SW 1271 (cell line): ENCODE measurements around the gene CDK17.
"Not testable (repeated sequence)": the region's sequence is repeated elsewhere in the genome, so short reads cannot be mapped to it uniquely, and the experiment has no call there.

Experiments
- DNase-seq, 2 experiments: peaks; one replicate each; lab custom pipeline; 2025; lab: John Stamatoyannopoulos, UW

CDK17 gene

DNA sequence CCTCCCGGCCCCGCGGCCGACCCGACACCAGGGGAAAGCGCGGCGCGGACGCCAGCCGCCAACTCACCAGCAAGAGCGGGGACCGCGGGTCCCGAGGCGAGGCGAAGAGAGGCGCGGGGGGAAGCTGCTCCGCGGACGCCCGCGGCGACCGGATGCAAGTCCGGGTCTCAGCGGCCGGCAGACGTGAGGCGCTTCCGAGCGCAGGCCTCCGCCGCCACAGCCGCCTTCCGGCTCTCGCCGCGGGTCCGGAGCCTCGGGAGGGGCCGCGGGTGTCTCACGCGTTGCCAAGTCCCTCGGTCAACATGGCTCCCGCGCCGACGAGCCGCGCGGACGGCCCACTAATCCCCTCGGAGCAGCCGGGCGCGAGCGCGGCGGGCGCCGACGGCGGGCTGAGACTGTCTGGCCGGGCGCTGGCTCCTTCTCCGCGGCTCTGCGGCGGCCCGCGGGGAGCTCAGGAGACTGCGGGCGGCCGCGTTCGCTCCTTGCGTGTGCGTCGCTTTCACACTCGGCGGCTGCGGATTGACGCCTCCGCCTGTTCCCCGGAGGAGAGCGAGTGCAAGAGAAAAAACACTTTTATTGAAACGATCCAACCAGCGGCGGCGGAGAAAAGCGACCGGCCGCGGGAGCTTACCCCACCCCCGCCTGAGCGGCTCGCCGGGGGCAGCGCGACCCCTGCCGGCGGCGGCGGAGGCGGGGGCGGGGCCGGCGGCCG lies at the start of gene CDK17:
Gene CDK17 (minus strand): TSS at position 521 of the 712 bp plus-strand sequence. CDS start 65,603 bp downstream, outside the sequence.
- peak; percentile 10 to 75 for DNase-seq

DNA sequence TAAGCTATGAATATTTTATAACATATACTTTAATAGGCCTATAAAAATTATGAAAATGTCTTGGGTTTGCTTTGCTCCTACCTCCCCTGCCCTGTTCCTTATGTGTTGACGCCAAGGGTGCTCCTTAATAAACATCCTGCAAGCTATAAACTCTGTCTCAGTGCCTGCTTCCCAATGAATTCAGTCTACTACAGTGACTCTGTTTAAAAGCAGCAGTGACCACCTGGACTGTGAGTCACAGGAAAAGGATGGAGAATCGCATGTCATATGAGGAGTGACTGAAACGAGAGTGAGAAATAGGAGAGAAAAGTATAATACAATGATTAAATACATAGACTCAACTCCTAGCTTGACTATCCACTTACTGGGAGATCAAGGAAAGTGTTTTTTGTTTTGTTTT lies 48.1 kb upstream of the CDK17 start:
- DNase-seq: peak; percentile 52 to 79

DNA sequence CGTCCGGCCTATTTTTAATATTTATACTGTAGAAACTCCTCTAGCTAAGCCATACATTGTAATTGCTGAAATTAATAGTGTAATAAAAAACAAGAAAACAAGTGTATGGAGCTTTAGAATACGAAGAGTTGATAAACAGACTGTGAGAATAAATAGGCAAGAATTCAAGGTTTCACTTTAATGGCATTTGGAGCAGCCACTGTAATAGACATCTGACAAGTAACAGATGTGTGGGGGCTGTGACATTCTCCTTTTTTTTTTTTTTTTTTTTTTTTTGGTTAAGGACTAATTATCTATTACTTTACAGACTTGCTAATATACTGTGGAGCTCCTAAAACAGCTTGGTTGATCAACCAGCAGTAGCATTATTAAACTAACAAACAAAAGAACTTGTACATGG lies 47.0 kb upstream of the CDK17 start:
- DNase-seq: no peak

DNA sequence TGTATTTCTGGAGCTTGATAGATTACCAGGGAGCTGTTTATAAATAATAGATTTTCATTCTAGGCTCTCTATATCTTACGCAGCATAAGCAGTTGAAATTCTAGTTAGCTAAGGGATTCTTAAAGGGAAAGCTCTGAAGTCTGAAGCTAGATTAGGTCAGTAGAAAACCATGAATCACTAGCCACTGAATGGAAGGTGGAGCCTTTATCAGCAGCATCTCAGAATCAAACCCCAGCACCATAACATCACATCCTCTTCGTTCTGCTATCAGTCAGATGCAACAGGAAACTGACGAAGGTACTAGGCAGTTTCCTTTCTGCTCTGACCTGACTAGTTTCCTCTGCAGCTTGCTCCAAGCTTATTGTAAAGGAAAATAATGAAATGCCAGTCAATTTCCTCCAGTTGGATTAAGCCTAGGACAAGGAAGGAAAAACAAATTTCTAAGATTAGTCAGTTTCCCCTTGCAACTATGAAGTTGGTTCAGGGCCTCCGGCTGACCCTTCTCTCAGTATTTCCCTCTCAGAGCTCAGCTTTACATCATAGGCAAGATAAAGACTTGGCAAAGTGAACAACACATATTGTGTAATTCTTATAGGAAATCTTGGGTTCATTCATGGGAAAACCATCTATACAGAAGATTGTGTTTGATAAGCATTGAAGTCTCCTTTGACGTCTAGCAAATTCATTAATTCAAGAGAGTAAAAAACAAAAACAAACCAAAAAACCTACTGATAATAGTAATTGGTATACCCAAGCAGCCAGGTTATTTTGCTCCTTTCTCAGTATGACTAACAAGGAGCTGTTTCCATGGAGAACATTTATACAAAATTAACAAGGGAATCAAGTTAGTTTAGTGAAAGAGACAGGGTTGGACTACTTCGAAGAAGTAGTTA lies 45.7 kb upstream of the CDK17 start:
- DNase-seq: peak; percentile 94 to 97

DNA sequence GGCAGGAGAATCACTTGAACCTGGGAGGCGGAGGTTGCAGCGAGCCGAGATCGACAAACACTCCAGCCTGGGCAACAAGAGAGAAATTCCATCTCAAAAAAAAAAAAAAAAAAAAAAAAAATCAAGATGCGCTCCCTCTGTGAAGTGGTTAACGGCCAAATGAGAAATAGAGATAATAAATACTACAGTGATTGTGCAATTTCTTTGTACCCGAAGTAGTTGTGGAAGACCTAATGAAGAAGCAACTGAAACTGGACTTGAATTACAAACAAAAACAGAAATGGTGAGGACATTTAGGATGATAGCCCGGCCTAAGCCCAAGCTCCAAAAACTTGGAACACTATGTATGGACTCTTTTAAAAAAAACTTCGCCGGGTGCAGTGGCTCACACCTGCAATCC lies 44.2 kb upstream of the CDK17 start:
- no peak for DNase-seq

DNA sequence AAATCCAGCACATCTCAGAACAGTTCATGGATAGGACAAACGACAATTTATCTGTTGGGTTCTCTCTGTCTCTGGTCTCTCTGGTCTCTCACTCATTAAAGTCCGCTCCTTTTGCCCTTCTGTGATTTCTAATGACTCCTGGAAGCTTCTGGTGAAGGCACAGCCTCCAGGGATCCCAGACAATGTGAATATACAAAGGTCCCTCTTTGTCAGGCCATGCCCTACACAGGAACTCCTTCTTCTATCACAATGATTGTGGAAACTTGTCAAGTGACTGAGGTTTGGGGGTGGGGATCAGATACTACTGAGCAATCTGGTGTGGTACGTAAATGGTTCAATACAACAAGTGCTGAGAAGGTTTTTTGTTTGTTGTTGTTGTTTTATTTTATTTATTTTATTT lies 42.7 kb upstream of the CDK17 start:
- DNase-seq: no peak

DNA sequence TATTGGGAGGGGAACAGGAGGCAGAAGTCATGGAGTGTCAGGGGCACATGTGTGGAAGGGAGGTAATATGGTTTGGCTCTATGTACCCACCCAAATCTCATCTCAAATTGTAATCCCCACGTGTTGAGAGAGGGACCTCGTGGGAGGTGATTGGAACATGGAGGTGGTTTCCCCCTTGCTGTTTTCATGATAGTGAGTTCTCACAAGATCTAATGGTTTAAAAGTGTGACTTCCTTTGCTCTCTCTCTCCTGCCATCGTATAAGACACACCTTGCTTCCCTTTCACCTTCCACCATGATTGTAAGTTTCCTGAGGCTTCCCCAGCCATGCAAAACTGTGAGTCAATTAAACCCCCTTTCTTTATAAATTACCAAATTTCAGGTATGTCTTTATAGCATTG lies 41.6 kb upstream of the CDK17 start:
- no peak for DNase-seq

DNA sequence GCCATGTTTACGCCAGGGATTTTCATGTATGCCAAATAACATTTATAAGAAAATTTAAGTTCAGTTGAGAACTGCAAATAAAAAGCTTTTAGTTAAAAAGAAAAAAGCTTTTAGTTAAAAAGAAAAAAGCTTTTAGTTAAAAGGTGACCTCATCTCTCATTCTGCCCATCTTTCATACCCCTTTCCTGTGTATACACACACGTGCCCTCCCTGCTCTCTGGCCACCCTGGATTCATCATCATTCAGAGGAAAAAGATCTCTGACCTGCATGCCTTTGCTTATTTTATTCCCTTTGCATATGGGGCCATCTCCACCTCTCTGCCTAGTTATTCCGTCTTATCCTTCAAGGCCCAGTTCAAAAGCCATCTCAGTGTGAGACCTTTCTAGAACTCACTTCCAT lies 38.1 kb upstream of the CDK17 start:
- no peak for DNase-seq

DNA sequence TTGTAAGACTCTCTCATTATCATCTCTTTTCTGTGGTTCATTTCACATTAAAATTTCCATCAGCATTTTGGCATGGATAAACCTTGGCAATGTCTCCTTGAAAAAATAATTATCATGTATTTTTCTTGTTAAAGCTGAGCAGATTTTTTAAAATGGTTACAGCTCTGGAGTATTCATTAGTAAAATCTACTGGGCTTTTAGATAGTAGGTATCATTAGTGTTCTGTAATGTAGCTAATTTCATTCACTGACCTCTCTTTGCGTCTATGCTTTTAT lies 36.9 kb upstream of the CDK17 start:
- DNase-seq: no peak

DNA sequence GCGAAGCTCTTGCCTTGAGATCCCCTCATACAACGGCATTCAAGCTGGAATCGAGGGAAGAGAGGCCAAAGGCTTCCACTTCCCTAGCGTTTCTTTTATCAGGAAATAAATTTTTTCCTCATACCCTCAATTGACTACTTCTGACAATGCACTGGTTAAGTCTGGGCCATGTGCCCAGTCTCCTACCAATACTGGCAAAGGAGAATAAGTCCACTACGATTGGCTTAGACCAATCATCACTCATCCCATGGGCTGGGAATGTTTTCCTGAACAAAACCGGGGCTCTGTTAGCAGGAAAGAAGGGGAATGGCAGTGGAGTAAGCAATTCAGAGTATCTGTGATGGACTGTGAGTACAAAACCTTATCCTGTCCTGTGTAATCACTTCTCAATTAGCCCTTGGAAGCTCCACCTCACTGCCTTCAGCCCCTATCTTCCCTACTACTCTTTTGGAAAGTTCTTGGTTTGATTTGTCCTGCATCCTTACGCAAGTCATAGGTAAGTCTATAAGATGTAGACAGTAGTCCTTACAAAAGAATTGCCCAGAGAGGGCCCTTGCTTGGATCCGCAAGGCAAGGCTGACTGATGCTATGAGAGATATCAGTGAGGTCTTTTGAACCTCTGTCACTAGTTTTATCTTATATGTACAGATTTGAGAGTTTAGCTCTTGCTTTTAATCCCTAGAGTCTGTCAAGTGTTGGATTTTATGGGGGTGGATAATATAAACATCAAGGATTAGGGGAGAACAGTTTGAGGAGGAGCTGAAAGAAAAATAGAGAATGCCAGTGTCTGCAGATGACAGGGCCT lies 36.3 kb upstream of the CDK17 start:
- DNase-seq: no peak

DNA sequence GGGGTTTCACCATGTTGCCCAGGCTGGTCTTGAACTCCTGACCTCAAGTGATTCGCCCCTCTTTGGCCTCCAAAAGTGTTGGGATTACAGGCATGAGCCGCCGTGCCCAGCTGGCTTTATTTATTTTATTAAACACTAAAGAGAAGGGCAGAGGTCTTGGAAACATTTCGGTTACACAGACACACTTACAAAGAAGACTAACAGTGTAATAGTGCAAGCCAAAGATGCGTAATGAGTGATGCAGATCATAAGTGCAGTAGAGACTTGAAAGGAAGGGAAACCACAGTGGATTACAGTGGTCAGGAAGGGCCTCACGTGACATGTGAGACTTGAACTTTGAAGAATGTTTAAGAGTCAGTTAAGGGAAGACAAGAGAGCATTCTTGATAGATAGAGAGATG lies 33.9 kb upstream of the CDK17 start:
- no peak for DNase-seq

DNA sequence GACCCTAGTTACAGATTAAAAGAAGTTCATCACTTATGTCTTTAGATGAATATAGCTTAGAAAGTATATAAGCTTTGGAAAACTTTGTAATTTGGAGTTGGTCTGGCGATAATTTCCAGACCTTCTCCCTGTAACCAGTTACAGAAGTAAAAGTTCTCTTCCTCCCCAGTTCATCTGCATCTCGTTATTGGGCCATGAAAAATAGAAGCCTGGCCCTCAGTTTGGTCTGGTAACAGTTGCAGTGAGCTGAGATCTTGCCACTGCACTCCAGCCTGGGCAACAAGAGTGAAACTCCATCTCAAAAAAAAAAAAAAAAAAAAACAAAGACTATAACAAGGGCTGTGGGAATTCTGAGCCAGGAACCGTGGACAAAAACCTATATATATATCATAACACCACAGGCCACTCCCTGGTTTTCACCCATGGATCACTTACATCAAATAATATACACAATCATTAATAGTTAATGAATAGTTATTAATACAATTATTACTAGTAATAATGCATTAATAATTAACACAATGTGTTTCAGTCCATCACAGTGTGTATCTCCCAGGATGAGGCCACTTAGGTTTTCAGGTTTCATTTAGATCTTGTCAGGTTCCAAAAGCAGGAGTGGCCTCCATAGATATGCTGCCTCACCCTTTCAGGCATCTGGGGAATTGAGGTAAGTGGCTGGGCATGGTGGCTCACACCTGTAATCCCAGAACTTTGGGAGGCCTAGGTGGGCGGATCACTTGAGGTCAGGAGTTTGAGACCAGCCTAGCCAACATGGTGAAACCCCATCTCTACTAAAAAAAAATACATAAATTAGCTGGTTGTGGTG lies 32.5 kb upstream of the CDK17 start:
- not testable (repeated sequence) for DNase-seq

DNA sequence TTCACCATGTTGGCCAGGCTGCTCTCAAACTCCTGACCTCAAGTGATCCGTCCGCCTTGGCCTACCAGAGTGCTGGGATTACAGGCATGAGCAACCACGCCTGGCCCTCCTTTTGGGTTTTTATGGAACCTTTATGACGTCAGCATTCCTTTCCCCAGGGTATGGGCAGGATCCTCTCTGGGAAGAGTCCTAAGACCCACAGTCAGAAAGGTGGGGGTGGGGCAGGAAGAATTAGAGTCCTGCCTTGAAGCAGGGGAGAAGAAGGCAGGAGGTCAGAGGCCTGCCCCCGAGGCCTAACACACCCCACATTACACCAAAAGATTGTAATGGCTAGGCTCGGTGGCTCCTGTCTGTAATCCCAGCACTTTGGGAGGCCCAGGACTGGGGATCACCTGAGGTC lies 30.8 kb upstream of the CDK17 start:
- no peak for DNase-seq

DNA sequence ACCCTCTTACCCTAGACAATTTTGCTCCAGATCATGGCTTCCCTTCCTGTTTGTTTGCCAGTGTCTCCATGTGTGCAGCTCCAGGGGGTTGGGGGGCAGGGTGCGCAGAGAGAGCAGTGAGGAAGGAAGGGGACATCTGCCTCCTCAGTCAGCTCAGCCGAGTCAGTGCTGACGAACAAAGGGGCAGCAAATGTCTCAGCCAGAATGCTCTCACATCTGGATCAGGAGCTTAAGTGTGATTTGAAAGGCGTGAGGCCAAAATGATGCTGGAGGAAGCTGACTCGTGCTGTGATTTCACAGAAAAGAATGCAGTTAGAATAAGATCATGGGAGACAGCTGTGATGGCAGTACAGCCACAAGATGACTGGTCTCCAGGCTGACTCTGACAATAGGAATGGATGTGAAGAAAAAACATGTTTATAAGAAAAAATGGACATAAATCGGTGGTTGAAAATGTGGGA lies 27.1 kb upstream of the CDK17 start:
- peak; percentile 94 to 99 for DNase-seq

DNA sequence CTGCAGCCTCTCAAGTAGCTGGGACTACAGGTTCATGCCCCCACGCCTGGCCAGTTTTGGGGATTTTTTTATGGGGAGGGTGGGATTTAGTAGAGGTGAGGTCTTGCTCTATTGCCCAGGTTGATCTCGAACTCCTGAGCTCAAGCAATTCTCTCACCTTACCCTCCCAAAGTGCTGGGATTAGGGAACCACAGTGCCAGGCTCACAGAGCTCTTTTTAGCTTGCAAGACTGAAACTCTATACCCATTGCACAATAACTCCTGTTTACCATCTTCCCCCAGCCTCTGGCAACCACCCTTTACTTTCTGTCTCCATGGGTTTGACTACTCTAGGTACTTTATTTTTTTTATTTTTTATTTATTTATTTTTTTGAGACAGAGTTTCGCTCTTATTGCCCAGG lies 25.7 kb upstream of the CDK17 start:
- DNase-seq: peak in 1 of 2 experiments; percentile 53

DNA sequence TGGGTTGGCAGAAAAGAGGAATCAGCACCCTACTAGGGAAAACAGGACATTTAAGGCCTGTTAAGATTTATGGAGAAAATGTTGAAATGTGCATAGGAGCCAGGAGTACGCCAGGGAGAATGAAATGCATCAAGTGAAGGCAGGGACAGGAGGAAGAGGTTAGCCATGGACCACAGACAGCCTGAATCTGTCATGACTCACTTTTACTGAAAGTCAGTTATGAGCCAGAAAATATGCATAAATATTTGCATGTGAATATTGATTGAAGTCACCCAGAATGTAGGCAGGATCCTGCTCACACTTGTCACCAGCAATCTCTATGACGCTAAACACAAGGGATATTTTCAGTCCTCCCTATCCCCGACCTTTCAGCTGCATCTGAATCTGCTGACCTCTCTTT lies 25.1 kb upstream of the CDK17 start:
- peak; percentile 28 to 68 for DNase-seq

DNA sequence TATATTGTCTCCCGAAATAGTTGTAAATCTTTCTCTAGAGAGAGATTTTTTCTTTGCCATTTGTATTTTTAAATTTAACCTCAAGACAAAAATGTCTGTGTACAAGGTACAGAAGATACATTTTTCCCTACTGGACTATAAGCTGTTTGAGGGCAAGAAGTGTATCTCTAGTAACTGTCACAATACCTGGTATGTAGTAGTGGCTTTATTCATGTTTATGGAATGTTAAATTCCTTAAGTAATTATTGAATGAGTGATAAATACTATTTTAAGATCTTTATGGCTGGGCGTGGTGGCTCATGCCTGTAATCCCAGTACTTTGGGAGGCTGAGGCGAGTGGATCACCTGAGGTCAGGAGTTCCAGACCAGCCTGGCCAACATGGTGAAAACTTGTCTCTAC lies 24.4 kb upstream of the CDK17 start:
- DNase-seq: no peak

DNA sequence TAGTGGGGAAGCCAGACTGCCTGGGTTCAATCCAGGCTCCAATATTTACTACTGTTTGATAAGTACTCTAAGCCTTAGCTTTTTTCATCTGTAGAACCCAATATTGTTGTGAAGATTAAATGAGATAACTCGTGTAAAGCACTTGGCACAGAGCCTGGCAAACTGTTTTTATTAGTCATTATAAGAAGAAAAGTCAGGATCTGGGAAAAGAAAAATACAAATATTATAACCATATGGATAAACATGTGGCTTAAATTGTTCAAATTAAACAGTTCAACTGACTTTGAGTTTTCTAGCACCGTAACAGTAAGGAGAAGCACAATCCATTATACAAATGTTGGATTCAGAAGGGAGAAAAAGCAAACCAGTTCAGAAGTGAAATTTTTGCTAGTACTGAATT lies 22.0 kb upstream of the CDK17 start:
- no peak for DNase-seq

DNA sequence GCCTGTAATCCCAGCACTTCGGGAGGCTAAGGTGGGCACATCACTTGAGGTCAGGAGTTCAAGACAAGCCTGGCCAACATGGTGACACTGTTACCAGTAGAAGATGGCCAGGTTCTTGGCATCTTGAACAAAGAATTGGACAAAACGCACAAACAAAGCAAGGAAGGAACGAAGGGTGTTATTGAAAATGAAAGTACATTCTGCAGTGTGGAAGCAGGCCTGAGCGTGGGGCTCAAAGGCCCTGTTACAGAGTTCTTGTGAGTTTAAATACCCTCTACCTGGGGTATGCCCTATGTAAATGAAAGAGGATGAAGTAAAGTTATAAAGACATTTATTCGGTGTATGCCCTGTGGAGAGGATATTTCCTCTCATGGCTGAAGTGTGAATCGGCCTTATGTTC lies 20.8 kb upstream of the CDK17 start:
- DNase-seq: no peak

DNA sequence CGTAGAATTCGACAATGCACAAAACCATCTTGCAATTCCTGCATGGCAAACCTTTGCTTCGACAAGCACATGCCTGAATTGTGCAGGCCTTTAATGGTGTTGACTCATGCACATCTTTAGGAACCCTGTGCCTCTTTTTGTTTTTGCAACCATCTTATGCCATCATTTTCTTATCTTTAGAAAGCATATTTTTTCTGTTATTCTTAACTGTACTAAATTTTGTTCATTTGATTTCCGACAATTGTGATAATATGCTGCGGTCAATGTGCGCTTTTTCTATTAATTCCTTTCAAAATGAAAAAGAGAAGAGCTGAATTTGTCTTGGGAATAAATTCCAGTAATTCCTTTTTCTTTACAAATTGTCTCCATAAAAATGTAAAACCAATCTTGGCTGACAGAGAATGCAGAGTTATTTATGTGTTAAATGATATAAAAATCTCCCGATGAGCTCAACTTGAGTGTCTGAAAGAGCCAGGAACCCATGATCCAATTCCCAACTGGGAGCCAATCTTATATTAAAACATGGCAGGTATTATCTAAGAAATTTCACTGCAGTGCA lies 20.1 kb upstream of the CDK17 start:
- no peak for DNase-seq

DNA sequence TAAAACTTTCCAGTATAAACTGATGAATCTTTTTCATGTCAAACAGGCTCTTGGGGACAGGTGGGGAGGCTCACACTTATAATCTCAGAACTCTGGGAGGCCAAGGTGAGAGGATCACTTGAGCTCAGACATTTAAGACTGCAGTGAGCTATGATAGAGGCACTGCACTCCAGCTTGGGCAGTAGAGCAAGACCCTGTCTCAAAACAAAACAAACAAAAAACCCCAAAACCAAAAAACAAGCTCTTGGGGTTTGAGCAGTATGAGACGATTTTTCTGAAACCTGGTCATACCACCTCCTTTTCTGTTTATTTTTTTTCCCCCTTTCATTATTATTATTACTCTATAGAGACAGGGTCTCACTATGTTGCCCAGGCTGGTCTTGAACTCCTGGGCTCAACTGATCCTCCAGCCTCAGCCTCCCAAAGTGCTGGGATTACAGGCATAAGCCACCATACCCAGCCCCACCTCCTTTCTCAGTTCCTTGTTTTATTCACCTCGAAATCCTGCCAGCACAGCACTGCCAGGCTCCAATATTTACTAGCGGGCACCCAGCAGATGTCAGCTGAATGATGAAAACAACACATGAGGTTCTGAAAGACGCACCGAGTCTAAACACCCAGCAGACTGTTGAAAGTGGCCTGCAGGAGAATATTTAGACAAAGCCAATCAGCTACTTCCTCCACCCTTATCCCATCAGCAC lies 19.5 kb upstream of the CDK17 start:
- DNase-seq: no peak
